ENCODE results near the gene ANXA11. TPM values are rescaled to one million over a fixed set of nuclear protein-coding genes. Genes with fewer than 3 reads are reported as not detected.

ANXA11 gene
- total and polyA plus RNA-seq, 3 donors from 2014 or later, result 46.5 to 116 (median 64.0) TPM

DNA sequence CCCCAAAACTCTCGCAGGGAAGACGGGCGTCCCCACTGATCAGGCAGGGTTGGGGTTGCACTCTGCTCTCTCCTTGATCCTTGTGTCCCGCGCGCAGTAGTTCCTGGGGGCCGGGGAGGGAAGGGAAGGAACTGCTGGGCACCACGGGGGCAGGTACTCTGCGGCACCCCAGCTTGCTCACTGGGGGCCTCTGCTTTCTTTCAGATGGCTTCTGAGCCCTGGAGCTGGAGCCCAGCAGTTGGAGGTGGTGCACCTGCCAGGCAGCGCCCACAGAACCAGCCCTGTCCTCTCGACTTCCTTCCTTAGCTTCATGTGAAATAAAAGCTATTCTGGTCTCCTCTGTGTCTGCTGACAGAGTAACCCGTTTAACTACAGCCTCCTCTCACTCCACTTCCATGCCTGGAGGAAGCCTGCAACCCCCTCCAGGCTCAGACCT is 60.6 kb downstream of the ANXA11 start:
- Histone ChIP-seq H3K4me1 (peaks cover 14% of the 10 kb centered on the region), H3K27ac (peak overlapping the region; percentile 7 to 57), H3K36me3 (ENCODE audit: low read depth, missing control alignments) (no peaks in the 10 kb centered on the region), H3K9me3 (no peaks in the 10 kb centered on the region), H3K4me3 (no peak overlapping the region), H3K27me3 (no peaks in the 10 kb centered on the region)
- no peak for DNase-seq
- no peak for TF ChIP-seq CTCF (IDR thresholded peaks at IDR 0.05)
- TF ChIP-seq POLR2A (IDR thresholded peaks at IDR 0.05), result no peak
- intact Hi-C loops (cut with DNase I; ENCODE audit: low total_unique reads), result no loop called here
- WGBS, 2 donors, result 30 to 39% methylated on average over 8 to 12 of the region's 12 CpGs

GRCh38 chr10:80144067-80144695 is 61.2 kb downstream of the ANXA11 start:
- Histone ChIP-seq H3K4me1 (peaks cover 14% of the 10 kb centered on the region), H3K27ac (no peak overlapping the region), H3K36me3 (ENCODE audit: low read depth, missing control alignments) (no peaks in the 10 kb centered on the region), H3K4me3 (no peak overlapping the region), H3K27me3 (no peaks in the 10 kb centered on the region), H3K9me3 (no peaks in the 10 kb centered on the region)
- no peak for TF ChIP-seq CTCF (IDR thresholded peaks at IDR 0.05)
- WGBS, 2 donors, result 25 to 44% methylated on average over 13 to 28 of the region's 28 CpGs
- no peak for DNase-seq
- intact Hi-C loops (cut with DNase I; ENCODE audit: low total_unique reads), result no loop called here

DNA sequence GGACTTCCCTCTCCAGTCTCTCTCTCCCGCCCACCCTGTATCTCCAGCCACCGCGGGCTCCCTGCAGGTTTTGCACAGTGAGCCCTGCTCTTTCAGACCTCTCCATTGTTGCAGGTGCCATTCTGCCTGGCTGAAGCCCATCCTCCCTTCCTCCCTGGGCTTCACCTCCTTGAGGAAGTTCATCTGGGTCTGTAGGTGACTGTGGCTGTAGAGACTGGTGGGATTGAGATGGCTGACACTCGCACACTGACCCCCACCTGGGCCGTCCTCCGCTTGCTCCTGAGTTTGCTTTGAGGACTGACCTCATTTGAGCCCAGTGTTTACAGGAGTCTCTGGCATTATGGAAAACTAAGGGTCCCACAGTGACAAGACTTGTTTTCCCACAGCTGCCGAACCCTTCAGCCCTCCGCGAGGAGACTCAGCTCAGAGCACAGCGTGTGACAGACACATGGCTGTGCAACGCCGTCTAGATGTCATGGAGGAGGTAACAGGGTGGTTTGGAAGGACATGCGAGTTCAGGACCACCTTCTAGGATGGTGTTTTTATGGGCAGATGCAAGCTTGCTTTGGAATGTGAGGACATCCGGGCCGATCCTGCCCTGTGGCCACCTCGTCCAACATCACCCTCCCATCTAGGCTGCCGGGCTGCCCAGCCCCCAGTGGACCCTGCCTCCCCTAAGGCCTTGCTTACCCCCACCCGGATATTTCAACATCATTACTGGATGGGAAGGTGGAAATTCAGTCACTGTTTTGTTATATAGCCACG is 63.5 kb downstream of the ANXA11 start:
- Histone ChIP-seq H3K9me3 (no peaks in the 10 kb centered on the region), H3K27ac (no peak overlapping the region), H3K4me1 (peaks cover 26% of the 10 kb centered on the region), H3K4me3 (no peak overlapping the region), H3K27me3 (no peaks in the 10 kb centered on the region), H3K36me3 (ENCODE audit: low read depth, missing control alignments) (no peaks in the 10 kb centered on the region)
- TF ChIP-seq POLR2A (IDR thresholded peaks at IDR 0.05) (no peak), CTCF (IDR thresholded peaks at IDR 0.05) (no peak)
- WGBS, 2 donors, result 74 to 77% methylated on average over 19 of the region's 19 CpGs
- intact Hi-C loops (cut with DNase I; ENCODE audit: low total_unique reads), result no loop called here
- DNase-seq, result no peak

DNA sequence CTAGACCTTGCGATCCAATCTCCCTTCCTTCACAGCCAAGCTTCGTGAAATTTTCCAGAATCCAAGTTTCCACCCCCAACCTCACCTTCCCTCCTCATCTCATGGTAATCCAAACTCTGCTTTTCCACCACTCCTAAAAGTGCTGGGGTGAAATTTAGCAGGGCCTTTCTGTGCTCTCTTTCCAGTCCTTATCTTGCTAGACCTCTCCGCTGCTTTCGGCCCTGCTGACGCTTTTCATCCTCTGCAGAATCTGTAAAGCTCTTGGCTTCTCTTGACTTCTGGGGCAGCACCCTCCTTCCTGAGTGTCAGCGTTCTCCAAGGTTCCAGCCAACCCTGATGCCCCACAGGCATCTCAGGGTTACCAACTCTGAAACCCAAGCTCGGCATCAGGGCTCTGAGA is 65.1 kb downstream of the ANXA11 start:
- peaks cover 25% of the 10 kb centered on the region for H3K4me1 ChIP-seq
- no peaks in the 10 kb centered on the region for H3K9me3 ChIP-seq
- no peak overlapping the region for H3K4me3 ChIP-seq
- intact Hi-C loops (cut with DNase I; ENCODE audit: low total_unique reads), result no loop called here
- no peak for DNase-seq
- H3K27ac ChIP-seq, result no peak overlapping the region
- no peaks in the 10 kb centered on the region for H3K36me3 ChIP-seq (ENCODE audit: low read depth, missing control alignments)
- TF ChIP-seq POLR2A (IDR thresholded peaks at IDR 0.05), result no peak
- no peak for TF ChIP-seq CTCF (IDR thresholded peaks at IDR 0.05)
- H3K27me3 ChIP-seq, result no peaks in the 10 kb centered on the region
- 85 to 97% methylated on average over 7 of the region's 7 CpGs for WGBS, 2 donors

Data from testis (tissue), 3 donors.